Measurements from ENCODE around the gene TLR9. TPM values are rescaled to one million over a fixed set of nuclear protein-coding genes. Genes with fewer than 3 reads are reported as not detected.
A peak's percentile ranks its signal among the peaks of the same experiment; 100 is the strongest.

Gene TLR9
- total and polyA plus RNA-seq, 7 donors, result 0.04 to 0.55 (median 0.24) TPM; not detected in 1

DNA sequence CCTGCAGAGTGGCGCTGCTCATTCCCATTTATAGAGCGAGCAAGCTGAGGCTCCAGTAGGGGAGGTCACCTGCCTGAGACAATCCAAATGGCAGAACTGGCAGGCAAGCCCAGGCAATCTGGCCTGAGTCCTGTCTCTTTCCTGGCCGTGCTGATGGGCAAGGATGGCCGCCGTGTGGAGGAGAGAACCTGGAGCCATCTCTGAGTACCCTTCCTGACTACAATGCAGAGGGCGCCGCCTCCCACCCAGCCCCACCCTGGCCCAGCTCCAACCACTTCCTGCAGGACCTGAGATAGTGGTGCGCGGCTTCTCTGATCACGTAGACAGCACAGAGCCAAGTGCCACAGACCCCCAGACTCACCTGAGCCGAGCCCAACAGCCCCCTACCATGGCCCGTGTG, 7.0 kb downstream of the TLR9 start:
- no peak for TF ChIP-seq CTCF (IDR thresholded peaks at IDR 0.05)

GRCh38 chr3:52218026-52218425, 7.4 kb downstream of the TLR9 start:
- ATAC-seq (no peak), DNase-seq (no peak)
- peak overlapping the region; percentile 66 for H3K27ac ChIP-seq
- no peaks in the 10 kb centered on the region for H3K27me3 ChIP-seq (ENCODE audit: insufficient read depth in 3 of 3, low read length in 2 of 3)
- intact Hi-C loops (cut with DNase I), result no loop called here
- no peaks in the 10 kb centered on the region for H3K9me3 ChIP-seq
- H3K4me3 ChIP-seq, result peak overlapping the region; percentile 37
- 64 to 77% (median 70%) methylated on average over 3 of the region's 3 CpGs for WGBS, 3 donors
- H3K4me1 ChIP-seq, result peaks cover 25% of the 10 kb centered on the region
- H3K36me3 ChIP-seq (ENCODE audit: insufficient read depth in 1 of 2, low read depth in 1 of 2), result peaks cover 0 to 30% of the 10 kb centered on the region in 2 donors
- TF ChIP-seq CTCF (IDR thresholded peaks at IDR 0.05), result no peak

More for the DNA sequence above, 7.0 kb downstream of the TLR9 start:
- intact Hi-C loops (cut with DNase I), result no loop called here
- WGBS, 3 donors, result 70 to 76% (median 73%) methylated on average over 12 of the region's 12 CpGs
- H3K9me3 ChIP-seq, result no peaks in the 10 kb centered on the region
- H3K36me3 ChIP-seq (ENCODE audit: insufficient read depth in 1 of 2, low read depth in 1 of 2), result peaks cover 0 to 25% of the 10 kb centered on the region in 2 donors
- H3K4me1 ChIP-seq, result peaks cover 25% of the 10 kb centered on the region
- H3K27ac ChIP-seq, result peak overlapping the region; percentile 66
- ATAC-seq (no peak), DNase-seq (peak in 1 of 2 donors; percentile 39)
- no peaks in the 10 kb centered on the region for H3K27me3 ChIP-seq (ENCODE audit: insufficient read depth in 3 of 3, low read length in 2 of 3)
- peak overlapping the region; percentile 37 for H3K4me3 ChIP-seq

GRCh38 chr3:52217409-52217805, 8.0 kb downstream of the TLR9 start:
- Histone ChIP-seq H3K4me1 (peaks cover 25% of the 10 kb centered on the region), H3K9me3 (no peaks in the 10 kb centered on the region), H3K36me3 (ENCODE audit: insufficient read depth in 1 of 2, low read depth in 1 of 2) (peaks cover 0 to 36% of the 10 kb centered on the region in 2 donors), H3K27ac (peak overlapping the region; percentile 66), H3K27me3 (ENCODE audit: insufficient read depth in 3 of 3, low read length in 2 of 3) (no peaks in the 10 kb centered on the region), H3K4me3 (peak overlapping the region; percentile 37)
- TF ChIP-seq CTCF (IDR thresholded peaks at IDR 0.05), result no peak
- DNase-seq (no peak), ATAC-seq (no peak)
- 57 to 63% (median 61%) methylated on average over 10 of the region's 10 CpGs for WGBS, 3 donors
- intact Hi-C loops (cut with DNase I), result loop anchor here in 1 of 2 donors (1.0 kb wide), 1 partner anchor 63 kb away; the partner anchor contains the start of gene POC1A

DNA sequence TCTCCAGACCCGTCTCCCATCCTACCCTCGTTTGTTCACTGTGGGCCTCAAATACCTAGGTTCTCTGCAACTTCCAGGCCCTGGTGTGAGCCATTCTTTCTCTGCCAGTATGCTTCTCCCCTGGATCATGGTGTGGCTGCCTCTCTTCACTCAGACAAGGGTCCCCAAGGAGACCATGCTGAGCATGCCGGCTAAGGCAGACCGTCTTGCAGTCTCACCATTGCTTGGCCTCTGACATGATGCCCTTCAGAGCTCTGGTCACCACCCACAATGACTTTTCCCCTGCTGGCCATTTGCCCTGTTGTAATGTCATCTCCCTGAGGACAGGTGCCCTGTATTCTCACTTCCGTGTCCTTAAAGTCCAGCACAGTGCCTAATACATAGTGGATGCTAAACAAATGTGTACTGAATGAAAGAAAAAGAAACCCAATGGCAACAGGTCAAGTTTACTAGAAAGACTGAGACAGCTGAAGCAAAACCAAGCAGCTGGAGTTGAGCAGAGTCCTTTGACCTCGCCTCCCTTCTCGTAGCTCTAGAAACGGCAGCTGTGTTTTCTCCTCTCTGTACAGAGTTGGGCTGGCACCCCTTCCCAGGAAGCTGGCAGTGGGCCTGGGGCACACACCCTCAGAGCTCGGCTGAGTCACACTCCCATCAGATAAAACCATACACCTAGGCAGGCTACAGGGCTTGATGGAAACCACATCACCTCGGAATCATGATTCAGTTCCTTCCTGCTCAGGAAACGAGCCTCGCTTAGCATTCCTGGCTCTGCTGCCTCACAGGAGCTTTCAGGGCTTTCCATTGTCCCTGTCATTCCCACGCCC, 8.6 kb downstream of the TLR9 start:
- TF ChIP-seq CTCF (IDR thresholded peaks at IDR 0.05), result no peak
- intact Hi-C loops (cut with DNase I), result loop anchor here in 1 of 2 donors (1.0 kb wide), 1 partner anchor 62 kb away; the partner anchor contains the start of gene POC1A

More for the DNA sequence above, 8.6 kb downstream of the TLR9 start:
- Histone ChIP-seq H3K27me3 (ENCODE audit: insufficient read depth in 3 of 3, low read length in 2 of 3) (no peaks in the 10 kb centered on the region), H3K36me3 (ENCODE audit: insufficient read depth in 1 of 2, low read depth in 1 of 2) (peaks cover 0 to 42% of the 10 kb centered on the region in 2 donors), H3K4me3 (no peak overlapping the region), H3K27ac (peak overlapping the region; percentile 66), H3K4me1 (peaks cover 25% of the 10 kb centered on the region), H3K9me3 (no peaks in the 10 kb centered on the region)
- DNase-seq (peak; percentile 74 to 90), ATAC-seq (peak; percentile 81 to 88 (median 84))
- 16 to 19% (median 18%) methylated on average over 13 of the region's 13 CpGs for WGBS, 3 donors

All from psoas muscle (tissue), 8 donors.